ENCODE measurements around the gene NID1. TPM values are rescaled to one million over a fixed set of nuclear protein-coding genes. Genes with fewer than 3 reads are reported as not detected.

Gene NID1
- total and polyA plus RNA-seq, 2 donors = 4.6 to 10.9 TPM

GRCh38 chr1:235993652-235994051 lies 71.2 kb downstream of the NID1 start:
- WGBS = 96% methylated on average over 31 of the region's 31 CpGs
- Histone ChIP-seq H3K9me3 (ENCODE audit: control insufficient read depth in 2 of 2, insufficient read depth in 1 of 2, low read length in 1 of 2) (peaks cover 2 to 9% of the 10 kb centered on the region in 2 donors), H3K4me3 (ENCODE audit: low read length in 2 of 2) (no peak overlapping the region), H3K4me1 (ENCODE audit: control insufficient read depth in 2 of 2, insufficient read depth in 2 of 2, low read length in 2 of 2) (peaks cover 0 to under 1% of the 10 kb centered on the region in 2 donors), H3K36me3 (ENCODE audit: control insufficient read depth in 2 of 2, insufficient read depth in 2 of 2, low read length in 1 of 2) (no peaks in the 10 kb centered on the region), H3K27me3 (ENCODE audit: control insufficient read depth in 2 of 2, insufficient read depth in 1 of 2, low read length in 1 of 2) (no peaks in the 10 kb centered on the region), H3K27ac (ENCODE audit: low read depth in 1 of 2, low read length in 1 of 2) (no peak overlapping the region)
- no peak for DNase-seq (ENCODE audit: low read depth in 6 of 9, low spot score in 9 of 9)

- Histone ChIP-seq H3K4me3 (ENCODE audit: low read length in 2 of 2) (no peak overlapping the region), H3K9me3 (ENCODE audit: control insufficient read depth in 2 of 2, insufficient read depth in 1 of 2, low read length in 1 of 2) (peaks cover 2 to 9% of the 10 kb centered on the region in 2 donors), H3K27me3 (ENCODE audit: control insufficient read depth in 2 of 2, insufficient read depth in 1 of 2, low read length in 1 of 2) (no peaks in the 10 kb centered on the region), H3K36me3 (ENCODE audit: control insufficient read depth in 2 of 2, insufficient read depth in 2 of 2, low read length in 1 of 2) (no peaks in the 10 kb centered on the region), H3K27ac (ENCODE audit: low read depth in 1 of 2, low read length in 1 of 2) (no peak overlapping the region), H3K4me1 (ENCODE audit: control insufficient read depth in 2 of 2, insufficient read depth in 2 of 2, low read length in 2 of 2) (no peaks in the 10 kb centered on the region)
- DNase-seq (ENCODE audit: low read depth in 6 of 9, low spot score in 9 of 9) = no peak
- 96% methylated on average over 7 of the region's 7 CpGs for WGBS
Measured at GRCh38 chr1:235992868-235993267, 72.0 kb downstream of the NID1 start.

GRCh38 chr1:235992346-235992745 lies 72.5 kb downstream of the NID1 start:
- H3K27me3 ChIP-seq (ENCODE audit: control insufficient read depth in 2 of 2, insufficient read depth in 1 of 2, low read length in 1 of 2) = no peaks in the 10 kb centered on the region
- H3K27ac ChIP-seq (ENCODE audit: low read depth in 1 of 2, low read length in 1 of 2) = no peak overlapping the region
- H3K4me3 ChIP-seq (ENCODE audit: low read length in 2 of 2) = no peak overlapping the region
- H3K36me3 ChIP-seq (ENCODE audit: control insufficient read depth in 2 of 2, insufficient read depth in 2 of 2, low read length in 1 of 2) = no peaks in the 10 kb centered on the region
- DNase-seq (ENCODE audit: low read depth in 6 of 9, low spot score in 9 of 9) = no peak
- peaks cover 2 to 9% of the 10 kb centered on the region in 2 donors for H3K9me3 ChIP-seq (ENCODE audit: control insufficient read depth in 2 of 2, insufficient read depth in 1 of 2, low read length in 1 of 2)
- H3K4me1 ChIP-seq (ENCODE audit: control insufficient read depth in 2 of 2, insufficient read depth in 2 of 2, low read length in 2 of 2) = no peaks in the 10 kb centered on the region
- 89% methylated on average over 13 of the region's 13 CpGs for WGBS

- Histone ChIP-seq H3K4me1 (ENCODE audit: control insufficient read depth in 2 of 2, insufficient read depth in 2 of 2, low read length in 2 of 2) (no peaks in the 10 kb centered on the region), H3K27ac (ENCODE audit: low read depth in 1 of 2, low read length in 1 of 2) (no peak overlapping the region), H3K4me3 (ENCODE audit: low read length in 2 of 2) (no peak overlapping the region), H3K36me3 (ENCODE audit: control insufficient read depth in 2 of 2, insufficient read depth in 2 of 2, low read length in 1 of 2) (no peaks in the 10 kb centered on the region), H3K9me3 (ENCODE audit: control insufficient read depth in 2 of 2, insufficient read depth in 1 of 2, low read length in 1 of 2) (peaks cover 2 to 9% of the 10 kb centered on the region in 2 donors), H3K27me3 (ENCODE audit: control insufficient read depth in 2 of 2, insufficient read depth in 1 of 2, low read length in 1 of 2) (no peaks in the 10 kb centered on the region)
- 98% methylated on average over 3 of the region's 3 CpGs for WGBS
- no peak for DNase-seq (ENCODE audit: low read depth in 6 of 9, low spot score in 9 of 9)
Measured at GRCh38 chr1:235990330-235990795, 74.5 kb downstream of the NID1 start.

GRCh38 chr1:235989105-235989504 lies 75.8 kb downstream of the NID1 start:
- H3K4me1 ChIP-seq (ENCODE audit: control insufficient read depth in 2 of 2, insufficient read depth in 2 of 2, low read length in 2 of 2) = no peaks in the 10 kb centered on the region
- no peak overlapping the region for H3K4me3 ChIP-seq (ENCODE audit: low read length in 2 of 2)
- H3K27me3 ChIP-seq (ENCODE audit: control insufficient read depth in 2 of 2, insufficient read depth in 1 of 2, low read length in 1 of 2) = no peaks in the 10 kb centered on the region
- H3K36me3 ChIP-seq (ENCODE audit: control insufficient read depth in 2 of 2, insufficient read depth in 2 of 2, low read length in 1 of 2) = no peaks in the 10 kb centered on the region
- DNase-seq (ENCODE audit: low read depth in 6 of 9, low spot score in 9 of 9) = no peak
- no peak overlapping the region for H3K27ac ChIP-seq (ENCODE audit: low read depth in 1 of 2, low read length in 1 of 2)
- WGBS = 100% methylated on average over 1 of the region's 1 CpG
- peaks cover 2 to 9% of the 10 kb centered on the region in 2 donors for H3K9me3 ChIP-seq (ENCODE audit: control insufficient read depth in 2 of 2, insufficient read depth in 1 of 2, low read length in 1 of 2)

- Histone ChIP-seq H3K4me3 (ENCODE audit: low read length in 2 of 2) (no peak overlapping the region), H3K27me3 (ENCODE audit: control insufficient read depth in 2 of 2, insufficient read depth in 1 of 2, low read length in 1 of 2) (no peaks in the 10 kb centered on the region), H3K4me1 (ENCODE audit: control insufficient read depth in 2 of 2, insufficient read depth in 2 of 2, low read length in 2 of 2) (no peaks in the 10 kb centered on the region), H3K27ac (ENCODE audit: low read depth in 1 of 2, low read length in 1 of 2) (no peak overlapping the region), H3K36me3 (ENCODE audit: control insufficient read depth in 2 of 2, insufficient read depth in 2 of 2, low read length in 1 of 2) (no peaks in the 10 kb centered on the region), H3K9me3 (ENCODE audit: control insufficient read depth in 2 of 2, insufficient read depth in 1 of 2, low read length in 1 of 2) (peaks cover 2 to 9% of the 10 kb centered on the region in 2 donors)
- 65% methylated on average over 3 of the region's 3 CpGs for WGBS
- no peak for DNase-seq (ENCODE audit: low read depth in 6 of 9, low spot score in 9 of 9)
Measured at GRCh38 chr1:235986869-235987268, 78.0 kb downstream of the NID1 start.

GRCh38 chr1:235984041-235984825 lies 80.7 kb downstream of the NID1 start:
- no peaks in the 10 kb centered on the region for H3K9me3 ChIP-seq (ENCODE audit: control insufficient read depth in 2 of 2, insufficient read depth in 1 of 2, low read length in 1 of 2)
- no peak overlapping the region for H3K4me3 ChIP-seq (ENCODE audit: low read length in 2 of 2)
- DNase-seq (ENCODE audit: low read depth in 6 of 9, low spot score in 9 of 9) = no peak
- no peaks in the 10 kb centered on the region for H3K27me3 ChIP-seq (ENCODE audit: control insufficient read depth in 2 of 2, insufficient read depth in 1 of 2, low read length in 1 of 2)
- 91% methylated on average over 6 of the region's 6 CpGs for WGBS
- no peak overlapping the region for H3K27ac ChIP-seq (ENCODE audit: low read depth in 1 of 2, low read length in 1 of 2)
- H3K36me3 ChIP-seq (ENCODE audit: control insufficient read depth in 2 of 2, insufficient read depth in 2 of 2, low read length in 1 of 2) = no peaks in the 10 kb centered on the region
- H3K4me1 ChIP-seq (ENCODE audit: control insufficient read depth in 2 of 2, insufficient read depth in 2 of 2, low read length in 2 of 2) = no peaks in the 10 kb centered on the region

- Histone ChIP-seq H3K27ac (ENCODE audit: low read depth in 1 of 2, low read length in 1 of 2) (no peak overlapping the region), H3K36me3 (ENCODE audit: control insufficient read depth in 2 of 2, insufficient read depth in 2 of 2, low read length in 1 of 2) (no peaks in the 10 kb centered on the region)
- WGBS = 50% methylated on average over 3 of the region's 3 CpGs
Measured at GRCh38 chr1:235980976-235981375, 83.9 kb downstream of the NID1 start.

GRCh38 chr1:235979716-235980333 lies 85.1 kb downstream of the NID1 start:
- Histone ChIP-seq H3K9me3 (ENCODE audit: control insufficient read depth in 2 of 2, insufficient read depth in 1 of 2, low read length in 1 of 2) (peaks cover 0 to 10% of the 10 kb centered on the region in 2 donors), H3K36me3 (ENCODE audit: control insufficient read depth in 2 of 2, insufficient read depth in 2 of 2, low read length in 1 of 2) (no peaks in the 10 kb centered on the region), H3K4me3 (ENCODE audit: low read length in 2 of 2) (no peak overlapping the region), H3K27ac (ENCODE audit: low read depth in 1 of 2, low read length in 1 of 2) (no peak overlapping the region), H3K4me1 (ENCODE audit: control insufficient read depth in 2 of 2, insufficient read depth in 2 of 2, low read length in 2 of 2) (no peaks in the 10 kb centered on the region), H3K27me3 (ENCODE audit: control insufficient read depth in 2 of 2, insufficient read depth in 1 of 2, low read length in 1 of 2) (no peaks in the 10 kb centered on the region)
- 97% methylated on average over 12 of the region's 12 CpGs for WGBS
- DNase-seq (ENCODE audit: low read depth in 6 of 9, low spot score in 9 of 9) = no peak

More at GRCh38 chr1:235980976-235981375, 83.9 kb downstream of the NID1 start:
- DNase-seq (ENCODE audit: low read depth in 6 of 9, low spot score in 9 of 9) = no peak
- no peaks in the 10 kb centered on the region for H3K4me1 ChIP-seq (ENCODE audit: control insufficient read depth in 2 of 2, insufficient read depth in 2 of 2, low read length in 2 of 2)
- H3K4me3 ChIP-seq (ENCODE audit: low read length in 2 of 2) = no peak overlapping the region
- no peaks in the 10 kb centered on the region for H3K27me3 ChIP-seq (ENCODE audit: control insufficient read depth in 2 of 2, insufficient read depth in 1 of 2, low read length in 1 of 2)
- peaks cover 0 to 10% of the 10 kb centered on the region in 2 donors for H3K9me3 ChIP-seq (ENCODE audit: control insufficient read depth in 2 of 2, insufficient read depth in 1 of 2, low read length in 1 of 2)
